ENCODE results near the gene KCNQ1. TPM values are rescaled to one million over a fixed set of nuclear protein-coding genes. Genes with fewer than 3 reads are reported as not detected.

Gene KCNQ1
- total RNA-seq, 2 experiments from 2014 or later, result 20.4 to 24.3 TPM

DNA sequence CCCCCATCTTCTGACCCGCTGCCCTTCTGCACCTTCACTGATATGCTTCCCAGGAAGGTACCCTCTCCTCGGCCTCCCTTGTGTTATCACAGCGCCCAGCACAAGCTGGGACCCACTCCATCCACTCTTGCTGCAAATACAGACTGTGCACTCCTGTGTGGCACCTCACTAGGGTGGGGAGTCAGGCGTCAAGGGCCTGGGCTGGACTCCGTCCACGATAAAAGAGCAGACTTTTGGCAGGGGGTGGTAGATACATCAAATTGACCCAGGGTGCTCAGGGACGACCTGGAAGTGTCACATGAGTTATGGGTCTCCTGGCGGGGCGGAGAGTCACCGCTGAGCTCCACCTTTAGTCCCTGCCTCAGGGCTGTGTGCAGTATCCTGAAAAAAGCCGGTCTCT is 1.4 kb upstream of the KCNQ1 start:
- ChIA-PET CTCF (interaction anchor here (1.0 to 2.1 kb wide), 2 partner anchors 89 to 449 kb away, joined by 3 to 5 read pairs; no protein-coding TSS in a partner anchor), POLR2A (no interaction called here)
- Mint-ChIP-seq H3K4me1 (peaks cover 36% of the 10 kb centered on the region), H3K27me3 (peaks cover 17% of the 10 kb centered on the region), H3K9me3 (no peaks in the 10 kb centered on the region), H3K36me3 (ENCODE audit: low read depth) (peaks cover 5% of the 10 kb centered on the region), H3K27ac (no peak overlapping the region), H3K4me3 (peak overlapping the region; percentile 51)
- no peak for DNase-seq

DNA sequence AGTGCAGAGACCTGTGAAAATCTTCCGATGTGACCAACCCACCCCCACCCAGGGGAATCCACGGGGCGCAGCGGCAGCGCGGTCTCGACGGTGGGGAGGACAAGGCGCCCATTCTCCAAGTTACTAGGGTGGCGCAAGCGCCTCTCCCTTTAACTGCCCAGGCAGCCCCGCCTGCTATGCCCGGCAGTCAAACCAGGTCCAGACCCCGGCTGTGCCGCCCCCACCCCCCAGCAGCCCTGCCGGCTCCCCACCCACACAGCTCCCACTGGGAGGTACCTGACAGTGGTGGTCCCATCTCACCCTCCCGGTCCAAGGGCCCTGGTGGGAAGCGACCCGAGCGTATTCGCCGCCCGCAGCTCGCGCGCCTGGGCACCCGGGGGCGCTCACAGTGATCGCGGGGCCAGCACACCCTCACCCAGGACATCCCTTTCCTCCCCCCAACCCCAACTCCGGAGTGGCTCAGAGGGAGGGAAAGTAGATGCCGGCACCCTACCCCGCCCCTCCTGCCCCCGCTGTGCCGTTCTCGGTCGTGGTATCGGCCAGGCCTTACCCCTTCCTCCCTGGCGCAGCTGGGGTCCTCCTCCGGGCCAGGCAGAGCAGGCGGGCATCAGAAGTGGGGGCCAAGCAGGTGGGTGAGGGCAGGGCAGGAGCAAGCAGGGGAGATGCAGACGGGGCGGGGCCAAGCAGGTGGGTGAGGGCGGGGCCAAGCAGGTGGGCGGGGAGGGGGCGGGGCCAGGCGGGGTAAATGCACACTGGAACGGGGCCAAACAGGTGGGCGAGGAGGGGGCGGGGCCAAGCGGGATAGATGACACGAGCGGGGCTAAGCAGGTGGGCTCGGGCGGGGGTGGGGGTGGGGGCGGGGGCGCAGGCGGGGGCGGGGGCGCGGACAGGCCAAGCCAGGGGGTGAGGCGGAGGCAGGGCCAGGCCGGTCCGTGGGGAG is 657 bp upstream of the KCNQ1 start, which contains the start of gene TRPM5:
TRPM5 (minus strand) TSS at position 634 of the 940 bp plus-strand sequence. CDS start 21,478 bp downstream, outside the sequence.
- Mint-ChIP-seq H3K4me1 (peaks cover 39% of the 10 kb centered on the region), H3K27ac (peak within 1 kb of the TSS; percentile 86), H3K9me3 (no peaks in the 10 kb centered on the region), H3K4me3 (peak within 1 kb of the TSS; percentile 91), H3K36me3 (ENCODE audit: low read depth) (peaks cover 5% of the 10 kb centered on the region), H3K27me3 (peaks cover 13% of the 10 kb centered on the region)
- peak; percentile 74 for DNase-seq
- CTCF ChIA-PET, result interaction anchor here (1.0 to 2.1 kb wide), 3 partner anchors 87 to 448 kb away, joined by 3 to 5 read pairs (median 4); no protein-coding TSS in a partner anchor
- POLR2A ChIA-PET, result no interaction called here

DNA sequence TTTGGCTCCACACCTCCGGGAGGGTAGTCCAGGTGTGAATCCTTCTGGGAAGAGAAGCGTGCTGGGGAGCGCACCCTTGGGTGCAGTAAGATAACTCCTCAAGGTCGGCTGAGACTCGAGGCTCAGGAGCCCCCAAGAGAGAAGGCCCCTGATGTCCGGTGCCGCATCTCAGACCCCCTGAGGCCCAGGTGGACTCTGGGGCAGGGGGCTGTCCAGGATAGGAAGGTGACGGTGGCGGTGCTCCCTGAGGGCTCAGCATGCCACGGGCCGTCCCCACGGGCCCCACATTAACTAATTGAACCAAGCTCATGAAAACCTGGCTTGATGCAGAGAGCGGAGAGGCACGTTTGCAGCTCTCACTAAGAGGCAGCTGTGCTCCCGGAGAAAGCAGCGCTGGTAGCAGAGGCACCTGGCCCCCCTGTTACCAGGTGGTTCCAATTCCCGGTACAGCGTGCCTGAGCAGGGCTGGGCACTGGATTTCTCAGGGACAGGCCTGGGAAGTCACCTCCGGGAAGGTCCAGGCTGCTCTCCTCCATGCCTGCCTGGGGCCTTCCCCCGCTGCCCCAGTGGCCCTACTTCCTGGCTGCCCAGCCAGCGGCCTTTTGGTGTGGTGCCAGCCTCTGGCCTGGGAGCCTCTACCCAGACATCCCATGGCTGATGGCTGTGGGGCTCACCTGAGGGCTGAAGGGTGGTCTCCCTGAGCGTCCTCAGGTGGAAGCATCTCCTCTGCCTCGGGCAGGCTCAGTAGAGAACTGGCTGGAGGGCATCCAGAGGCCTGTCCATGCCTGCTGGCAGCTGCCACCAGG is 1.1 kb downstream of the KCNQ1 start:
- H3K9me3 Mint-ChIP-seq, result no peaks in the 10 kb centered on the region
- H3K27me3 Mint-ChIP-seq, result peaks cover 8% of the 10 kb centered on the region
- H3K36me3 Mint-ChIP-seq (ENCODE audit: low read depth), result peaks cover 5% of the 10 kb centered on the region
- H3K27ac Mint-ChIP-seq, result peak overlapping the region; percentile 86
- H3K4me1 Mint-ChIP-seq, result peaks cover 39% of the 10 kb centered on the region
- DNase-seq, result no peak
- peak overlapping the region; percentile 91 for H3K4me3 Mint-ChIP-seq
- ChIA-PET POLR2A (no interaction called here), CTCF (interaction anchor here (1.2 to 1.5 kb wide), 3 partner anchors 74 to 87 kb away, joined by 3 to 5 read pairs (median 4); no protein-coding TSS in a partner anchor)

DNA sequence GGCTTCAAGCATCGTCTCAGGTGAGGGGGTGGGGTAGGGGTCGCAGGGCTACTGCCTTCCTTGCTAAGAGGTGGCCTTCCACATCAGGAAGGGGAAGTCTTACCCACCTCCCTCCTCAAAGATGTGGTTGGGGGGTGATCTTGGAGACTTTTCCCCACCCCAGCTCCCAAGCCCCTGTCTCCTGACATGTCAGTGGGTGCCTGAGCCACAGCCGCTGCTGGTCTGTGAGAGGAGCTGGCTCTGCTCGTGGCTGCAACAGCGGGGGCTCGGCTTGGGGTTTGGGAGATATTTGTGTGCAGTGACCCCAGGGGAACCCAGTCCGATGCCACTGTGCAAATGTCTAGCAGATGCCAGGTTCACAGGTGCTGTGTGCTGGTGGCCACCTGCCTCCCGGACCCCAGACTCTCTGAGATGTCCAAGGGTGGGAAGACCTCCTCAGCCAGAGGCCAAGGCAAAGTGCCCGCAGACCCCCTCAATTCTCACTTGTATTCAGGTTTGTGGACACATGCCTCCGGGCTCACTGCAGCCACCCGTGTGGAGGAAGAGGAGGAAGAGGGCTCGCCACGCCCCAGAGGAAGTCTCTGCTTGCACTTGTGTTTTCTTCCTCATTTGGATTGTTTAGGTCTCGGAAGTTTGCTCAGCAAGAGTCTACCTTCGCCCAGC is 1.9 kb downstream of the KCNQ1 start:
- peak overlapping the region; percentile 88 for H3K27ac Mint-ChIP-seq
- H3K4me3 Mint-ChIP-seq, result peak overlapping the region; percentile 91
- H3K4me1 Mint-ChIP-seq, result peaks cover 39% of the 10 kb centered on the region
- peak; percentile 40 for DNase-seq
- no peaks in the 10 kb centered on the region for H3K9me3 Mint-ChIP-seq
- H3K27me3 Mint-ChIP-seq, result peaks cover 8% of the 10 kb centered on the region
- ChIA-PET CTCF (interaction anchor here (1.3 kb wide), 1 partner anchor 86 kb away, joined by 5 read pairs; no protein-coding TSS in a partner anchor), POLR2A (no interaction called here)
- peaks cover 5% of the 10 kb centered on the region for H3K36me3 Mint-ChIP-seq (ENCODE audit: low read depth)

DNA sequence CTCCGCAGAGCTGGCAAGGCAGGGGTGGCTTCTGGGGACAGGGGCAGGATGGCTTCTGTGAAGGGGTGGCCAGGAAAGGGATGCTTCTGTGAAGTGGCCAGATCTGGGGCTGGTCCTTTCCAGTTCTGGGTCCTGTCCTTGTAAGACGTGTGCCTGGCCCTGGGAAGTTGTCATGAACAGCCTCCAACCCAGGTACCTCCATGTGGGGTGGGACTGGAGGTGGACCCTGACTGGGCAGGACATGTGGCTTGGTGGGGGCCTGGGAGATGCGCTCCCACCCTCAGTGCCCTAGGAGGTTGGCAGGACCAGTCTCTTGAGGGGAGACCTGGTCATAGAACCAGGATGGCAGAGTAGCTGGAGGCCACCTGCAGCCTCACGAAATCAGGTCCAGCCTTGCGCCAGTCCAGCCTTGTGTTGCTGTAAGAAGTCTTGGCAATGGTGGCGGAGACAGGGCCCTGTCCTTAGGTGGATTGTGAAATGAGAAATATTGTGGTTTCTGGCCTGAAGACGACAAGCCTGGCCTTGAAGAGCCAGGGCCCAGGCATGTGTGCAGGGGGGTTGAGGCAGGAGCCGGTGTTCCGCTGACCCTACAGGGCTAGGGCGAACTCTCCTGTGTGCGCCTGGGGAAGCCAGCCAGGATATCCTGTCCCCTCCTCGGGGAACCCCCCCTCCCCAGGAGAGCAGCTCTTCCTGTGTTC is 2.6 kb downstream of the KCNQ1 start:
- Mint-ChIP-seq H3K27ac (peak overlapping the region; percentile 88), H3K36me3 (ENCODE audit: low read depth) (peaks cover 5% of the 10 kb centered on the region), H3K27me3 (peaks cover 8% of the 10 kb centered on the region), H3K4me3 (peak overlapping the region; percentile 91), H3K9me3 (no peaks in the 10 kb centered on the region), H3K4me1 (peaks cover 39% of the 10 kb centered on the region)
- CTCF ChIA-PET, result interaction anchor here (1.1 to 1.3 kb wide), 2 partner anchors 63 to 85 kb away, joined by 3 to 5 read pairs; no protein-coding TSS in a partner anchor
- POLR2A ChIA-PET, result no interaction called here
- no peak for DNase-seq

DNA sequence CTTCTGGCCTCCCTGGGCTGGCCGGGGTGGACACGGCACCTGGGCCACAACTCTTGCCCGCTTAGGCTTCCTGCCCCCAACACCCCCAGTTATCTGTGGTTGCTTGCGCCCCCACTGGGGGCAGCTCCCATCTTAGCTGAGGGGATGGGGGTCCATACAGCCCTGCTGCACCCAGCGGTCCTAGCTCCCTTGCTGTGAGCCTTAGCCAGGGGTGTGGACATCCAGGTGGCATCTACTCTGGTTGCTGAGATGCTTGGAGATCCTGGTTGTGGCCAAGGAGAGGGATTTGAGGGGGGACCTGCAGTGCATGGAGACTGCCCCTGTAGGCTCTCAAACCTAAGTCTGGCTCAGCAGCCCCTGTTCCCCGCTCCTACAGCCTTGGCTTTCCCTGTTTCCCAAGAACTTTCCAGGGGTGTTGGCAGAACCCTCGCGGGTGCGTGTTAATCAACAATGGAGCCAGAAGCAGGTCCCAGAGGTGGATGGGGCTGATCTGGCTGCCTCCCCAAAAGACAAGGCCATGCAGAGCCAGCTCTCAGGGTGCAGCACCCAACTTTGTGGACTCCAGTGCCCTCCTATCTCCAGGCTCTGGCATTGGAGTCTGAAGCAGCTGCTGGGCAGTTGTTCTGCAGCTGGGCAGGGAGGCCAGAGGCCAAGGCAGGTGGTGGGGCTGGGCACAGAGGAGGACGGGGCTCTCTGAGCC is 3.3 kb downstream of the KCNQ1 start:
- DNase-seq, result no peak
- peaks cover 32% of the 10 kb centered on the region for H3K4me1 Mint-ChIP-seq
- peak overlapping the region; percentile 88 for H3K27ac Mint-ChIP-seq
- ChIA-PET CTCF (interaction anchor here (1.1 kb wide), 1 partner anchor 62 kb away, joined by 3 read pairs; no protein-coding TSS in a partner anchor), POLR2A (no interaction called here)
- H3K36me3 Mint-ChIP-seq (ENCODE audit: low read depth), result peaks cover 5% of the 10 kb centered on the region
- H3K9me3 Mint-ChIP-seq, result no peaks in the 10 kb centered on the region
- peak overlapping the region; percentile 91 for H3K4me3 Mint-ChIP-seq
- peaks cover 4% of the 10 kb centered on the region for H3K27me3 Mint-ChIP-seq

DNA sequence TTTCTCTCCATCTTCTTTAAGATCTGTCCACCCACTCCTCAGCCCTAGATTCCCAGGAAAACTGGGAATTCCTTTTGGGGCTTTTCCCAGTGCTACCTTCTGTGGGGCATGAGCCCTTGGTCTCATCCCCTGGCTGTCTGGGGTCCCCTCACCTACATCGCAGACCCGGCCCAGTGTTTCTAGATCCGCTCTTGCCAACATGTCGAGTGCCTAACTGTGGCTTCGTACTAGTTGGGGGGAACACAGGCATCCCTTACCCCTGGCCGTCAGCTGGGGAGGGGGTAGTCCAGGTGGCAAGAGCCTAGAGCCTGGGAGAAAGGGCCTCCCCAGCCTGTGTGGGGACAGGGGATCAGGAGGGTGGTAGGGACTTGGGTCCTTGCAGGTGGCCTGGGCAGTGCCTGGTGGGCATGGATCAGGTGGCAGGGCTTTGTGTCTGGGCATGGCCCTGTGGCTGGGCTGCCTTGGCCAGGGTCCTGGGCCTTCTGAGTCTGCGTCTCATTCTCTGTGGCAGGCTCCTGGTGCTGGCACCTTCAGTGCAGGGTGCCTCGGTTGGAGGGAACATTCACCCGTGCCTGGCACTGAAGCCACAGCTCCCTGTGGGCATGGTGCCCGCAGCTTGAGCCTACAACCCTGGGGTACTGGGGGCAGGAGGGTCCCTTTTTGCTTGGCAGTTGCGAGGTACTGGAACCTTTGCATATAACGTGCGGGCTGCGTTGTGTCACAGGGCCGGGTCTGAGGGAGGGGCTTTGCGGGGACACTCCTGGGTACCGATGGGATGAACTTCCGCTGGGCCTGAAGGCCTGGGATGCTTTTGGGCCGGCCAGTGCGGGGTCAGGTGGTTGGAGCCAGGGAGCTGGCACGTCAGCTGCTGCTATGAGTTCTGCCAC is 4.1 kb downstream of the KCNQ1 start:
- H3K4me3 Mint-ChIP-seq, result no peak overlapping the region
- CTCF ChIA-PET, result no interaction called here
- POLR2A ChIA-PET, result no interaction called here
- peaks cover 5% of the 10 kb centered on the region for H3K36me3 Mint-ChIP-seq (ENCODE audit: low read depth)
- H3K9me3 Mint-ChIP-seq, result no peaks in the 10 kb centered on the region
- H3K4me1 Mint-ChIP-seq, result peaks cover 26% of the 10 kb centered on the region
- peak overlapping the region; percentile 71 for H3K27ac Mint-ChIP-seq
- no peak for DNase-seq
- no peaks in the 10 kb centered on the region for H3K27me3 Mint-ChIP-seq

DNA sequence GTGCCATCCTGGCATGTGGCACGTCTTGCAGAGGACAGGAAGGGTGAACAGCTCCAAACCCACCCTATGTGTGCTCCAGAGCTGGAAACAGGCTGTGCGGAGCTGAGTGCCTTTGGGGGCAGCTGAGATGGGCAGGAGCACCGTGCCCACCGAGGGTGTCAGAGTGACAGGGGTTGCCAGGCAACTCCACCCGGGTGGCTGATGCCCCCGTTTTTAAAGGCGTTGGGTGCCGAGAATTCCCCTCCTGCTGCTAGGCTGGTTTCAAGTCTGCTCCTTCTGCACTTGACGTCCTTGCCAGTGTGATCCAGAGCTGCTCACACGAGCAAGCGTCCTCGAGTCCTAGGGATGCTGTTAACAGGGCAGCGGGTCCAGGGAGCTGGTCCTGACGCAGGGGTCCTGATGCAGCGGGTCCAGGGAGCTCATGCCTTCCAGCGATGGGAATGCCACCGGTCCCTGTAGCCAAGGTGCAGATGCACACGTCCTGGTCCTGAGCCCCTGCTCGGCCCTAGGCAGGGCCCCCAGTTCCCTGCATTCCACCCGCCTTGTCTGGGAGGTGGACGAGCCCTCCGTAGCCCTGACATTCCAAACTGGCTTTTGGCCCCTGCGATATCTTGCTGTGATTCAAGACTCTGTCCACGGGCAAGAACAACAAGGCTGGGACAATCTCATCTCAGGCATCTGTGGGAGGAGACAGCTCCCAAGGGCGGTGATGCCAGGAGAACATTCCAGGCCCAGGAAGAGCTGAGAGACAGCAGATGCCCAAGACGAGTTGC is 4.9 kb downstream of the KCNQ1 start:
- no peak overlapping the region for H3K27ac Mint-ChIP-seq
- no peak for DNase-seq
- POLR2A ChIA-PET, result no interaction called here
- H3K9me3 Mint-ChIP-seq, result no peaks in the 10 kb centered on the region
- H3K4me3 Mint-ChIP-seq, result no peak overlapping the region
- no peaks in the 10 kb centered on the region for H3K27me3 Mint-ChIP-seq
- H3K36me3 Mint-ChIP-seq (ENCODE audit: low read depth), result peaks cover 5% of the 10 kb centered on the region
- H3K4me1 Mint-ChIP-seq, result peaks cover 26% of the 10 kb centered on the region
- CTCF ChIA-PET, result no interaction called here

DNA sequence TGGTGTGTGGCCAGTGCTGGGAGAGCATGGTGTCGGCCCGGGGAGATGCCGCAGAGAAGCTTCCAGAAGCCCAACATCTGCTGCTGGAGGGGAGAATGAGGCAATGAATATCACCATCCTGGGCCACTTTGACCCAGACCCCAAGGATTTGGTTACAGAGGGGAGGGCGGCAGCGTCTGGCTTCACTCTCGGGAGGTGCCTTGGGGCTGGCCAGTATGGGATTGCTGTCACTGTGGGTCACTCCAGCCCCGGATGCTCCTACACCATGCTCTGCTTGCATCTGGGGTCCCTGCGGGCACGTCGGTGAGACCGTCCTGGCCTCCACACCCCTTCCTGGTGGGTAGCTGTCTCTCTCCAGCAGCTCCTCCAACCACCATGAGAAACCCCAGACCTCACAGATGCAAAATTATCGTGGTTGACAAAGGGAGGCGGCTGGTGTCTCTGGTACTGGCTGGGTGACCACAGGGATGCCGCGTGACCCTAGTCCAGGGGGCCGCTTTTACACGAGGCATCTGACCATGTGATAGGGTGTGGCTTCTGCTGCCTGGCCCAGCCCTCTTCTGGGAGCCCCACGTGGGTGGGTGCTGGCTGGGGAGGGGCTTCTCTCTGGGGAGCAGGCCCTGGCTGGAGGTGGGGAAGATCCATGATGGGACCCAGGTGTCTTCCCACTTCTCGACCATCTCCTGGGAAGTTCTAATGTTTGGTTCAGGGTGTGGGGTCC is 5.7 kb downstream of the KCNQ1 start:
- POLR2A ChIA-PET, result no interaction called here
- H3K36me3 Mint-ChIP-seq (ENCODE audit: low read depth), result peaks cover 7% of the 10 kb centered on the region
- H3K4me1 Mint-ChIP-seq, result peaks cover 23% of the 10 kb centered on the region

DNA sequence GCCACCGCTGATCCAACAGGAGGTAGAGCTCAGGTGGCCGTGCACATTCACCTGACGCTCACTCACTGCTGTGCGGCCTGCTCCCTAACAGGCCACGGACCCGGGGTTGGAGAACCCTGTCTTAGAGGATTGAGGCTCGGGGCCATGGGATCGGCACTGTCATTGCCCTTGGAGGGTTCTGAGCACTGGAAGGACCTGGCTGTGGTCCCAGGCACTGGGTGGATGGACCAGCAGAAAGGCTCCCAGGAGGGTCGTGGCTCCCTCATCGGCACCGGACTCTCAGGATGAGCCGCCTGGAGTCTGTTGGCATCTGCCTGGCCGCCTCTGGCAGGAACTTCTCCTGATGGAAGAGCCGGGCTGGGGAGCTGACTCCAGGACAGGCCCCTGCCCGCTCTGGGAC is 6.5 kb downstream of the KCNQ1 start:
- DNase-seq, result no peak
- Mint-ChIP-seq H3K27ac (no peak overlapping the region), H3K4me3 (no peak overlapping the region), H3K27me3 (no peaks in the 10 kb centered on the region), H3K9me3 (peaks cover 3% of the 10 kb centered on the region), H3K36me3 (ENCODE audit: low read depth) (peaks cover 9% of the 10 kb centered on the region), H3K4me1 (peaks cover 21% of the 10 kb centered on the region)
- CTCF ChIA-PET, result no interaction called here
- POLR2A ChIA-PET, result no interaction called here

More for the DNA sequence above, 5.7 kb downstream of the KCNQ1 start:
- Mint-ChIP-seq H3K4me3 (no peak overlapping the region), H3K27ac (no peak overlapping the region), H3K27me3 (no peaks in the 10 kb centered on the region), H3K9me3 (peaks cover 3% of the 10 kb centered on the region)
- CTCF ChIA-PET, result no interaction called here
- no peak for DNase-seq

Measured in activated CD4-positive, alpha-beta T cell treated with anti-CD3 and anti-CD28 coated beads, Interleukin-2, amount 10 ng/mL, durations not matched to agents 7 days and 5 days (primary cell).